Liver (tissue), 9 donors: ENCODE measurements around the gene S100A12. TPM values are rescaled to one million over a fixed set of nuclear protein-coding genes. Genes with fewer than 3 reads are reported as not detected.
A peak's percentile ranks its signal among the peaks of the same experiment; 100 is the strongest.

ENCODE experiments used
- DNase-seq: peaks from one replicate; pipeline ENCODE4 v3.0.0-alpha.2; 2017; ENCODE audit warnings: low spot score
- H3K27ac ChIP-seq, 2 donors: one replicate each; pipeline ENCODE4 v1.7.0; 2013; ENCODE audit warnings: inconsistent platforms in 2 of 2, low read length in 2 of 2, control low read depth in 1 of 2, low read depth in 1 of 2, mild to moderate bottlenecking in 1 of 2
- H3K27me3 ChIP-seq, 4 donors: one replicate each; pipeline versions ENCODE4 v1.6.1 to v1.7.0; 2013; ENCODE audit warnings: low read length in 3 of 4, inconsistent platforms in 1 of 4, mild to moderate bottlenecking in 1 of 4, moderate library complexity in 1 of 4; ENCODE audit not compliant: control insufficient read depth in 4 of 4, insufficient read depth in 4 of 4
- H3K36me3 ChIP-seq, 4 donors: one replicate each; pipeline versions ENCODE4 v1.6.1 to v1.7.0; 2013; ENCODE audit warnings: low read length in 3 of 4, mild to moderate bottlenecking in 3 of 4, low read depth in 1 of 4, moderate library complexity in 1 of 4; ENCODE audit not compliant: control insufficient read depth in 4 of 4, insufficient read depth in 3 of 4
- H3K4me1 ChIP-seq, 4 donors: one replicate each; pipeline versions ENCODE4 v1.6.1 to v1.7.0; 2013; ENCODE audit warnings: low read length in 3 of 4, mild to moderate bottlenecking in 3 of 4, moderate library complexity in 1 of 4; ENCODE audit not compliant: control insufficient read depth in 4 of 4, insufficient read depth in 4 of 4
- H3K4me3 ChIP-seq, 3 donors: one replicate each; pipeline versions ENCODE4 v1.6.1 to v1.7.0; 2013; ENCODE audit warnings: low read length in 3 of 3, control low read depth in 1 of 3, low read depth in 1 of 3, mild to moderate bottlenecking in 1 of 3
- H3K9ac ChIP-seq, 2 donors: one replicate each; pipeline ENCODE4 v1.7.0; 2013; ENCODE audit warnings: low read length in 2 of 2, mild to moderate bottlenecking in 2 of 2, moderate library complexity in 2 of 2, control low read depth in 1 of 2, low read depth in 1 of 2
- H3K9me3 ChIP-seq, 4 donors: one replicate each; pipeline versions ENCODE4 v1.6.1 to v1.7.0; 2013; ENCODE audit warnings: low read length in 3 of 4; ENCODE audit not compliant: control insufficient read depth in 4 of 4
- EGR1 ChIP-seq, 2 donors: IDR thresholded peaks; 2 replicates each; pipeline ENCODE4 v1.6.1; 2016 to 2018; ENCODE audit warnings: antibody characterized with exemption in 2 of 2, low read depth in 2 of 2
- FOXA1 ChIP-seq: IDR thresholded peaks from 2 replicates; pipeline ENCODE4 v1.6.1; 2016; ENCODE audit warnings: antibody characterized with exemption
- FOXA2 ChIP-seq: IDR thresholded peaks from 2 replicates; pipeline ENCODE4 v1.6.1; 2016; ENCODE audit warnings: antibody characterized with exemption
- GABPA ChIP-seq, 2 donors: IDR thresholded peaks in 1 of 2; conservative IDR thresholded peaks in 1 of 2; 2 replicates each; pipeline ENCODE4 v1.6.1; 2016; ENCODE audit warnings: antibody characterized with exemption in 2 of 2, mild to moderate bottlenecking in 1 of 2, moderate library complexity in 1 of 2
- HNF4A ChIP-seq, 2 donors: conservative IDR thresholded peaks; 2 replicates each; pipeline ENCODE4 v1.6.1; 2016; ENCODE audit warnings: antibody characterized with exemption in 2 of 2, mild to moderate bottlenecking in 2 of 2
- HNF4G ChIP-seq: IDR thresholded peaks from 2 replicates; pipeline ENCODE4 v1.6.1; 2016; ENCODE audit warnings: antibody characterized with exemption
- JUND ChIP-seq, 2 donors: IDR thresholded peaks; 2 replicates each; pipeline ENCODE4 v1.6.1; 2016; ENCODE audit warnings: antibody characterized with exemption in 2 of 2
- RAD21 ChIP-seq, 2 donors: IDR thresholded peaks; 2 replicates each; pipeline ENCODE4 v1.6.1; 2016; ENCODE audit warnings: antibody characterized with exemption in 2 of 2, mild to moderate bottlenecking in 2 of 2
- RXRA ChIP-seq, 2 donors: IDR thresholded peaks; 2 replicates each; pipeline ENCODE4 v1.6.1; 2017 to 2018; ENCODE audit warnings: antibody characterized with exemption in 2 of 2, mild to moderate bottlenecking in 1 of 2
- TAF1 ChIP-seq: conservative IDR thresholded peaks from 2 replicates; pipeline ENCODE4 v1.6.1; 2016; ENCODE audit warnings: antibody characterized with exemption, mild to moderate bottlenecking
- YY1 ChIP-seq: IDR thresholded peaks from 2 replicates; pipeline ENCODE4 v1.6.1; 2016; ENCODE audit warnings: antibody characterized with exemption, mild to moderate bottlenecking
- WGBS: extraction: QIAGEN DNeasy Blood & Tissue Kit; methylation state at CpG from one replicate; pipeline ENCODE4 v1.1.7; 2013; 5-methylcytosine and 5-hydroxymethylcytosine counted together
- polyA plus RNA-seq, 2 donors: library from polyadenylated mRNA; stranded (reverse) in 1 of 2; unstranded in 1 of 2; fragments of 200-250 nt in 1 of 2; fragments of >200 nt in 1 of 2; fragmentation: Nextera tagmentation in 1 of 2; extraction: Ambion mirVana in 1 of 2; gene quantifications; one replicate each; pipeline versions ENCODE4 v1.2.1 to v1.2.3, GENCODE V29; 2013 to 2015
- total RNA-seq, 2 donors: library from RNA; depleted of rRNA; stranded (reverse); fragments of >200 nt; gene quantifications; one replicate each; pipeline ENCODE4 v1.2.3, GENCODE V29; 2014
- TF ChIP-seq, protein P1 (sequence below): IDR thresholded peaks from 2 replicates; pipeline ENCODE4 v1.6.1; 2016; ENCODE audit warnings: antibody characterized with exemption, mild to moderate bottlenecking
- TF ChIP-seq, protein P2 (sequence below): IDR thresholded peaks from 2 replicates; pipeline ENCODE4 v1.6.1; 2016; ENCODE audit warnings: antibody characterized with exemption
- TF ChIP-seq, protein P3 (sequence below): IDR thresholded peaks from 2 replicates; pipeline ENCODE4 v1.6.1; 2016; ENCODE audit warnings: antibody characterized with exemption
- TF ChIP-seq, protein P4 (sequence below): fragments of 150-350 bp; IDR thresholded peaks from 2 replicates; pipeline ENCODE4 v1.5.1; 2017; ENCODE audit warnings: improper control_type of control experiment, low read depth, low read length; ENCODE audit not compliant: missing input control
- TF ChIP-seq, protein P5 (sequence below): IDR thresholded peaks from 2 replicates; pipeline ENCODE4 v1.6.1; 2016; ENCODE audit warnings: antibody characterized with exemption
- donor health status: healthy.
- donor health status: healthy.
- donor health status: healthy.
- donor health status: healthy.
- donor health status: healthy.

Gene S100A12
- total and polyA plus RNA-seq, 4 donors = 3.3 to 35.2 (median 12.1) TPM

DNA sequence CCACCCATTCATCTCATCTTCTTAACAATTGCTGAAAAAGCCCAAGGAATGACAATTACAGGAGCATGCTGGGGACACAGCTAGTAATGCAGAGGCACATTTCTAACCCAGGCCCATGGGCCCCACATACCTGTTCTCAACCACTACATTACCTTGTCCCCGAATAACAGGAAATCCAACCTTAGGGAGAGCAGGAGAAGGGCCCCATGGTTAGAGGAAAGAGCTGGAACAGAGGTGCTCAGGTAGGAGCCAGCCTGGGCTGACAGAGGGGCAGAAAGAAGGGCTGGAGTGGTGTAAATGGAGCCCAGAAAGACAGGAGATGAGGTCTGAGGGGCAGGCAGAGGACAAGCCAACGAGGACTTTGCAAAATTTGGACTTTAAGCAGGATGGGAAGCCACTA lies 26.8 kb upstream of the S100A12 start:
- 48% methylated on average over 2 of the region's 2 CpGs for WGBS
- DNase-seq = peak; percentile 8
- Histone ChIP-seq H3K9ac (no peak overlapping the region), H3K36me3 (no peaks in the 10 kb centered on the region), H3K27me3 (peaks cover 0 to 3% (median 0%) of the 10 kb centered on the region in 4 donors), H3K27ac (no peak overlapping the region), H3K9me3 (no peaks in the 10 kb centered on the region), H3K4me1 (no peaks in the 10 kb centered on the region), H3K4me3 (no peak overlapping the region)
- TF ChIP-seq JUND (IDR thresholded peaks at IDR 0.05) (no peak), FOXA1 (no peak), HNF4G (no peak), HNF4A (conservative IDR thresholded peaks at IDR 0.05) (no peak), YY1 (no peak), FOXA2 (no peak), RAD21 (IDR thresholded peaks at IDR 0.05) (no peak), RXRA (IDR thresholded peaks at IDR 0.05) (no peak), GABPA (IDR thresholded peaks at IDR 0.05 in 1 of 2, conservative IDR thresholded peaks at IDR 0.05 in 1 of 2) (no peak)
- TF ChIP-seq, protein P1, sequence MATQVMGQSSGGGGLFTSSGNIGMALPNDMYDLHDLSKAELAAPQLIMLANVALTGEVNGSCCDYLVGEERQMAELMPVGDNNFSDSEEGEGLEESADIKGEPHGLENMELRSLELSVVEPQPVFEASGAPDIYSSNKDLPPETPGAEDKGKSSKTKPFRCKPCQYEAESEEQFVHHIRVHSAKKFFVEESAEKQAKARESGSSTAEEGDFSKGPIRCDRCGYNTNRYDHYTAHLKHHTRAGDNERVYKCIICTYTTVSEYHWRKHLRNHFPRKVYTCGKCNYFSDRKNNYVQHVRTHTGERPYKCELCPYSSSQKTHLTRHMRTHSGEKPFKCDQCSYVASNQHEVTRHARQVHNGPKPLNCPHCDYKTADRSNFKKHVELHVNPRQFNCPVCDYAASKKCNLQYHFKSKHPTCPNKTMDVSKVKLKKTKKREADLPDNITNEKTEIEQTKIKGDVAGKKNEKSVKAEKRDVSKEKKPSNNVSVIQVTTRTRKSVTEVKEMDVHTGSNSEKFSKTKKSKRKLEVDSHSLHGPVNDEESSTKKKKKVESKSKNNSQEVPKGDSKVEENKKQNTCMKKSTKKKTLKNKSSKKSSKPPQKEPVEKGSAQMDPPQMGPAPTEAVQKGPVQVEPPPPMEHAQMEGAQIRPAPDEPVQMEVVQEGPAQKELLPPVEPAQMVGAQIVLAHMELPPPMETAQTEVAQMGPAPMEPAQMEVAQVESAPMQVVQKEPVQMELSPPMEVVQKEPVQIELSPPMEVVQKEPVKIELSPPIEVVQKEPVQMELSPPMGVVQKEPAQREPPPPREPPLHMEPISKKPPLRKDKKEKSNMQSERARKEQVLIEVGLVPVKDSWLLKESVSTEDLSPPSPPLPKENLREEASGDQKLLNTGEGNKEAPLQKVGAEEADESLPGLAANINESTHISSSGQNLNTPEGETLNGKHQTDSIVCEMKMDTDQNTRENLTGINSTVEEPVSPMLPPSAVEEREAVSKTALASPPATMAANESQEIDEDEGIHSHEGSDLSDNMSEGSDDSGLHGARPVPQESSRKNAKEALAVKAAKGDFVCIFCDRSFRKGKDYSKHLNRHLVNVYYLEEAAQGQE = no peak
- TF ChIP-seq, protein P2, sequence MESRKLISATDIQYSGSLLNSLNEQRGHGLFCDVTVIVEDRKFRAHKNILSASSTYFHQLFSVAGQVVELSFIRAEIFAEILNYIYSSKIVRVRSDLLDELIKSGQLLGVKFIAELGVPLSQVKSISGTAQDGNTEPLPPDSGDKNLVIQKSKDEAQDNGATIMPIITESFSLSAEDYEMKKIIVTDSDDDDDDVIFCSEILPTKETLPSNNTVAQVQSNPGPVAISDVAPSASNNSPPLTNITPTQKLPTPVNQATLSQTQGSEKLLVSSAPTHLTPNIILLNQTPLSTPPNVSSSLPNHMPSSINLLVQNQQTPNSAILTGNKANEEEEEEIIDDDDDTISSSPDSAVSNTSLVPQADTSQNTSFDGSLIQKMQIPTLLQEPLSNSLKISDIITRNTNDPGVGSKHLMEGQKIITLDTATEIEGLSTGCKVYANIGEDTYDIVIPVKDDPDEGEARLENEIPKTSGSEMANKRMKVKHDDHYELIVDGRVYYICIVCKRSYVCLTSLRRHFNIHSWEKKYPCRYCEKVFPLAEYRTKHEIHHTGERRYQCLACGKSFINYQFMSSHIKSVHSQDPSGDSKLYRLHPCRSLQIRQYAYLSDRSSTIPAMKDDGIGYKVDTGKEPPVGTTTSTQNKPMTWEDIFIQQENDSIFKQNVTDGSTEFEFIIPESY = no peak
- TF ChIP-seq, protein P3, sequence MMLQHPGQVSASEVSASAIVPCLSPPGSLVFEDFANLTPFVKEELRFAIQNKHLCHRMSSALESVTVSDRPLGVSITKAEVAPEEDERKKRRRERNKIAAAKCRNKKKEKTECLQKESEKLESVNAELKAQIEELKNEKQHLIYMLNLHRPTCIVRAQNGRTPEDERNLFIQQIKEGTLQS = no peak
- TF ChIP-seq, protein P4, sequence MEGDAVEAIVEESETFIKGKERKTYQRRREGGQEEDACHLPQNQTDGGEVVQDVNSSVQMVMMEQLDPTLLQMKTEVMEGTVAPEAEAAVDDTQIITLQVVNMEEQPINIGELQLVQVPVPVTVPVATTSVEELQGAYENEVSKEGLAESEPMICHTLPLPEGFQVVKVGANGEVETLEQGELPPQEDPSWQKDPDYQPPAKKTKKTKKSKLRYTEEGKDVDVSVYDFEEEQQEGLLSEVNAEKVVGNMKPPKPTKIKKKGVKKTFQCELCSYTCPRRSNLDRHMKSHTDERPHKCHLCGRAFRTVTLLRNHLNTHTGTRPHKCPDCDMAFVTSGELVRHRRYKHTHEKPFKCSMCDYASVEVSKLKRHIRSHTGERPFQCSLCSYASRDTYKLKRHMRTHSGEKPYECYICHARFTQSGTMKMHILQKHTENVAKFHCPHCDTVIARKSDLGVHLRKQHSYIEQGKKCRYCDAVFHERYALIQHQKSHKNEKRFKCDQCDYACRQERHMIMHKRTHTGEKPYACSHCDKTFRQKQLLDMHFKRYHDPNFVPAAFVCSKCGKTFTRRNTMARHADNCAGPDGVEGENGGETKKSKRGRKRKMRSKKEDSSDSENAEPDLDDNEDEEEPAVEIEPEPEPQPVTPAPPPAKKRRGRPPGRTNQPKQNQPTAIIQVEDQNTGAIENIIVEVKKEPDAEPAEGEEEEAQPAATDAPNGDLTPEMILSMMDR = no peak
- TF ChIP-seq, protein P5, sequence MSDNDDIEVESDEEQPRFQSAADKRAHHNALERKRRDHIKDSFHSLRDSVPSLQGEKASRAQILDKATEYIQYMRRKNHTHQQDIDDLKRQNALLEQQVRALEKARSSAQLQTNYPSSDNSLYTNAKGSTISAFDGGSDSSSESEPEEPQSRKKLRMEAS = no peak

DNA sequence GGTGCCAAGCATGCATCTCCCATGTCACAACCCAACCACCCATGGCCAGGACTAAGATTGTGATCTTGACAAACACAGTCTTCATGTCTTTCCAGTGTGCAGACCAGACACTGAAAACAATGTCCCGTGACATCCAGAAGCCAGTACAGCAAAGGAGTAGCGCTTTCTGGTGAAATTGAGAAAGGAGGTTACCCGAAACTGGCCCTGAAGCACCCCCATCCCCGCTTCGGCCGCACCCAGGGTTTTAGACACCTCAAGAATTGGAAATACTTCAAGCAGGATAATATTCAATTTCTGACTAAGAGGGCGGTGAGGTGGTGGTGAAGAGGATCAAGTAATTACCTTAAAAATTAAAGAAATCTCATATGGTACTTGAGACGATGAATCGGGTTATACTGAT lies 26.0 kb upstream of the S100A12 start:
- no peaks in the 10 kb centered on the region for H3K4me1 ChIP-seq
- H3K27ac ChIP-seq = no peak overlapping the region
- DNase-seq = no peak
- H3K36me3 ChIP-seq = no peaks in the 10 kb centered on the region
- 81% methylated on average over 9 of the region's 9 CpGs for WGBS
- no peak overlapping the region for H3K4me3 ChIP-seq
- H3K27me3 ChIP-seq = no peaks in the 10 kb centered on the region
- H3K9ac ChIP-seq = no peak overlapping the region
- no peaks in the 10 kb centered on the region for H3K9me3 ChIP-seq
- TF ChIP-seq EGR1 (IDR thresholded peaks at IDR 0.05; ENCODE audit: low read depth in 2 of 2) (no peak), TAF1 (no peak), RXRA (IDR thresholded peaks at IDR 0.05) (no peak), GABPA (IDR thresholded peaks at IDR 0.05 in 1 of 2, conservative IDR thresholded peaks at IDR 0.05 in 1 of 2) (no peak)
- TF ChIP-seq, protein P4 = no peak
- TF ChIP-seq, protein P2 = no peak
- TF ChIP-seq, protein P1 = no peak
